Adrenal gland (tissue), 5 donors: Measurements from ENCODE around the gene SLC12A5.
A peak's percentile ranks its signal among the peaks of the same experiment; 100 is the strongest.

ENCODE experiments used
- CTCF ChIP-seq, 6 experiments: fragments of 450-650 bp in 4 of 6; fragments of 200-600 bp in 2 of 6; sonication (generic) in 1 of 6; IDR thresholded peaks; 1 replicate in 5 of 6; 2 replicates in 1 of 6; pipeline versions ENCODE4 v1.5.1 to v1.8.0; 2016 to 2021; ENCODE audit warnings: antibody characterized with exemption in 6 of 6, mild to moderate bottlenecking in 2 of 6, moderate library complexity in 1 of 6
- POLR2A ChIP-seq, 2 donors: fragments of 450-650 bp; IDR thresholded peaks; one replicate each; pipeline ENCODE4 v1.6.1; 2017; ENCODE audit warnings: antibody characterized with exemption in 2 of 2, mild to moderate bottlenecking in 2 of 2, moderate library complexity in 1 of 2
- donor health status: DM: no; HTN: no; CAD: no.

- TF ChIP-seq CTCF (IDR thresholded peaks at IDR 0.05) (peak; percentile 16 to 53 (median 36)), POLR2A (IDR thresholded peaks at IDR 0.05) (no peak)
These were observed 58.1 kb downstream of the SLC12A5 start for GRCh38 chr20:46087161-46087560.
